Vagina (tissue), 2 donors: ENCODE data around the gene LGR6. TPM values are rescaled to one million over a fixed set of nuclear protein-coding genes. Genes with fewer than 3 reads are reported as not detected.
A peak's percentile ranks its signal among the peaks of the same experiment; 100 is the strongest.

Experiments used
- DNase-seq, 2 donors: peaks; one replicate each; pipeline ENCODE4 v3.0.0-alpha.2; 2017; ENCODE audit errors: extremely low spot score in 2 of 2
- H3K27ac ChIP-seq: fragments of 200-600 bp; sonication (generic); one replicate; pipeline ENCODE4 v1.5.1; 2019
- H3K27me3 ChIP-seq: fragments of 200-600 bp; sonication (generic); one replicate; pipeline ENCODE4 v1.5.1; 2019
- H3K36me3 ChIP-seq, 2 donors: fragments of 200-600 bp; sonication (generic); one replicate each; pipeline ENCODE4 v1.5.1; 2017 to 2019
- H3K4me1 ChIP-seq: fragments of 200-600 bp; sonication (generic); one replicate; pipeline ENCODE4 v1.5.1; 2019
- H3K4me3 ChIP-seq, 2 donors: fragments of 200-600 bp; sonication (generic); 1 replicate in 1 of 2; 2 replicates in 1 of 2; pipeline ENCODE4 v1.5.1; 2016 to 2019
- H3K9me3 ChIP-seq: fragments of 200-600 bp; sonication (generic); one replicate; pipeline ENCODE4 v1.5.1; 2019
- CTCF ChIP-seq, 3 experiments: fragments of 450-650 bp in 2 of 3; fragments of 200-600 bp in 1 of 3; sonication (generic) in 1 of 3; IDR thresholded peaks; one replicate each; pipeline ENCODE4 v1.5.1; 2017 to 2019; ENCODE audit warnings: antibody characterized with exemption in 3 of 3, mild to moderate bottlenecking in 2 of 3, moderate library complexity in 2 of 3
- POLR2A ChIP-seq, 2 donors: fragments of 450-650 bp; IDR thresholded peaks; one replicate each; pipeline ENCODE4 v1.6.1; 2017; ENCODE audit warnings: antibody characterized with exemption in 2 of 2, mild to moderate bottlenecking in 2 of 2, moderate library complexity in 2 of 2
- POLR2AphosphoS5 ChIP-seq, 2 donors: sonication (generic); formaldehyde crosslinking; IDR thresholded peaks; one replicate each; pipeline ENCODE4 v1.9.0; 2017; ENCODE audit warnings: antibody characterized with exemption in 2 of 2, mild to moderate bottlenecking in 2 of 2, low read depth in 1 of 2; ENCODE audit not compliant: insufficient read depth in 1 of 2
- intact Hi-C: fragments of 100-400 bp; cut with DNase I; formaldehyde crosslinking; loops from one replicate; pipeline ENCODE4 v1.15.1; 2023
- total RNA-seq: library from RNA; depleted of rRNA; stranded (reverse); fragments of >200 nt; gene quantifications from one replicate; pipeline ENCODE4 v1.2.3, GENCODE V29; 2016

Gene LGR6
- total RNA-seq, 1 donor from 2014 or later, result 6.6 TPM

GRCh38 chr1:202228484-202229122 lies 35.0 kb downstream of the LGR6 start:
- peaks cover 9% of the 10 kb centered on the region for H3K4me1 ChIP-seq
- DNase-seq, result no peak
- no peaks in the 10 kb centered on the region for H3K27me3 ChIP-seq
- TF ChIP-seq CTCF (IDR thresholded peaks at IDR 0.05), result no peak
- no peak for TF ChIP-seq POLR2A (IDR thresholded peaks at IDR 0.05)
- no peak for TF ChIP-seq POLR2AphosphoS5 (IDR thresholded peaks at IDR 0.05; ENCODE audit: insufficient read depth in 1 of 2, low read depth in 1 of 2)
- no peak overlapping the region for H3K27ac ChIP-seq
- H3K36me3 ChIP-seq, result no peaks in the 10 kb centered on the region
- intact Hi-C loops, result no loop called here
- no peak overlapping the region for H3K4me3 ChIP-seq
- H3K9me3 ChIP-seq, result no peaks in the 10 kb centered on the region

GRCh38 chr1:202229376-202229775 lies 35.8 kb downstream of the LGR6 start:
- no peak overlapping the region for H3K27ac ChIP-seq
- intact Hi-C loops, result no loop called here

DNA sequence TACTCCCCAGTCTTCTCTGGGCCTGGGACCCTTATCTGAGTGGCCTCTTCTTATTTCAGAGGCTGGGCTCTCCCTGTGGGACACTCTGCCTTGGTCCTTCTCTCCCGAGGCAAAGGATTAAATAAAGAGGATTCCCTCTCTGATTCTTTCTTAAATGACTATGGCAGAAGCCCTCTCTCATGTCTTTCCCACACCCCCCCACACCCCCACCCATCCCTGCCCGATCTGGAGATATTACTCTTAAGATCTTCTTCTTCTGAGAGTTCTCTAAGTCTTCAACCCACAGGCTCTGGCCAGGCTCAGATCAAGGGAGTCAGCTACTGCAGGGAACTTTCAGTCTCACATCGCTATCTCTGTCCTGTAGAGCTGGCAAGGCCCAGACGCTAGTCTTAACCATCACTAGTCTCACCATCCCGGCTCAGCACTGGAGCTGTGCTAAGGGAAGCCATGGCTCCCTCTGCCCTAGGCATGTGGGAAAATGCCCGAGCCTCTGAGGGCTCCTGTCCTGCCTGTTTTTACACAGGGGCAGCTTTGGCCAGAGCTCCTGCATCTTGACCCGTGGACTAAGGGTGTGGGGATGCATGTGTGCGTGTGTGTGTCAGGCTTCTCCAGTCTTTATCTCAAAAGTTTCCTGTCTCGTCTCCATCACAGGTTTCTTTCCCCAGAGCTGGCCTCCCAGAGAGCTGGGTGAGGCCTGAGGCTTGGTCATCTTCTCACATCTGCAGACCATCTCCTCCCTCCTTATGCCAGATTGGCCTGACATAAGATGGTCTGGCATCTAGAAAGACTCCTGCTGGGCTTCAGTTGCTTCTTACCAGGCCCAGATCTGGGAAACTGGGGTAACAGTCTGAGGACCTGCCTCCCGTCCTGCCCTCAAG lies 36.7 kb downstream of the LGR6 start:
- no peak for DNase-seq
- H3K36me3 ChIP-seq, result no peaks in the 10 kb centered on the region

More at GRCh38 chr1:202229376-202229775, 35.8 kb downstream of the LGR6 start:
- Histone ChIP-seq H3K9me3 (no peaks in the 10 kb centered on the region), H3K4me3 (no peak overlapping the region), H3K4me1 (peaks cover 9% of the 10 kb centered on the region), H3K36me3 (no peaks in the 10 kb centered on the region), H3K27me3 (no peaks in the 10 kb centered on the region)
- DNase-seq, result no peak
- TF ChIP-seq POLR2AphosphoS5 (IDR thresholded peaks at IDR 0.05; ENCODE audit: insufficient read depth in 1 of 2, low read depth in 1 of 2) (peak in 1 of 2 donors; percentile 20), CTCF (IDR thresholded peaks at IDR 0.05) (no peak), POLR2A (IDR thresholded peaks at IDR 0.05) (no peak)

DNA sequence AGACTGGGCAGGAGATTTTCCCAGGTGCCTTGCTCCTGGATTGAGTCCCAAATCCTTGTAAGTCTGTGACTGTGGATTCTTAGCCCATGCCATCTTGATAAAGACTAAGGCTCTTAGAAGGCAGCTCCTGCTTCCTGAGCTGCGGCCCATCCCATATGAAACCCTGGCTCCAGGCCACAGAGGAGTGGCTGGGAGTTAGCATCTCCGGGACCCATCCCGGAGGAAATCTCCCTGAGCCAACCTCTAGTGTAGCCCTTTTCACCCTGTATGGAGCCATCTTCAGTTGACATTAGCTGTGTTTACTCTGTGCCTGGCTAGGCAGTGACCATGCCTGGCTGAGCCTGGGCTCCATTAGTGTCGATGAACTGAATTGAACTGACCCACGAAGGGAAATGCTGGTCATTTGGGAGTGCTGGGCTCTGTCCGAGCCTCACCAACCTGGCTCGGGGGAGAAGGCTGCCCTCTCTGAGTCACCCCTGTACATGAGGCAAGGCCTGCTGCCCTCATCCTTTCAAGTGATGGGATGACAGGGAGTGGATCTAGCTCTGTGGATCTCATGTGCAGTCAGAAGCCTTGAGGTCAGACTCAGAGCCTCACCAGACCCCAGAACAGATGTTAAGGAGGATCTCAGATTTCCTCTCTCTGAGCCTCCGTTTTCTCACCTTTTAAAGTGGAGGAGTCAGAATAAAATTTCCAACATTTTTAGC lies 37.5 kb downstream of the LGR6 start:
- H3K4me3 ChIP-seq, result no peak overlapping the region
- H3K36me3 ChIP-seq, result no peaks in the 10 kb centered on the region
- DNase-seq, result no peak
- TF ChIP-seq POLR2A (IDR thresholded peaks at IDR 0.05) (no peak), POLR2AphosphoS5 (IDR thresholded peaks at IDR 0.05; ENCODE audit: insufficient read depth in 1 of 2, low read depth in 1 of 2) (no peak), CTCF (IDR thresholded peaks at IDR 0.05) (no peak)
- intact Hi-C loops, result no loop called here
- no peaks in the 10 kb centered on the region for H3K9me3 ChIP-seq
- no peak overlapping the region for H3K27ac ChIP-seq
- peaks cover 15% of the 10 kb centered on the region for H3K4me1 ChIP-seq
- H3K27me3 ChIP-seq, result no peaks in the 10 kb centered on the region

More for the DNA sequence above, 36.7 kb downstream of the LGR6 start:
- TF ChIP-seq CTCF (IDR thresholded peaks at IDR 0.05) (no peak), POLR2A (IDR thresholded peaks at IDR 0.05) (no peak), POLR2AphosphoS5 (IDR thresholded peaks at IDR 0.05; ENCODE audit: insufficient read depth in 1 of 2, low read depth in 1 of 2) (no peak)
- Histone ChIP-seq H3K27me3 (no peaks in the 10 kb centered on the region), H3K27ac (no peak overlapping the region), H3K9me3 (no peaks in the 10 kb centered on the region), H3K4me1 (peaks cover 9% of the 10 kb centered on the region), H3K4me3 (no peak overlapping the region)
- intact Hi-C loops, result no loop called here
